ENCODE data around the gene ASZ1.

DNA sequence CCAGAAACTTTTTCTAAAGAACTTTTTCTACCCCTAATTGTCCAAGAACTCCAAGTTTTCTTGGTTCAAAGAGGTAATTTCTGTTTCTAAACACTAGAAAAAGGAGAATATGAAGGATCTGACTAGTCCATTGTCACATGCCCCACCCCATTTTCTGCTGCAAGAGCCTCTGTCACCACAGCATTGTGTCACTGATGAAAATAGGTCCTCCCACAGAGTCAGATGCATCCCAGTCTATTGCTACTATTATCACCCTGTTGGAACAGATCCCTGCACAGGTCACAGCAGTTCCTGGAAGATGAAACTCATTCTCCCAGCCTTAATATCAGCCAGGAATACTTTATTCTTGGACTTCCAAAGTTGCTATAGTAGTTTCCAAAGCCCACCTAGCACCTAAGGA, 45.0 kb upstream of the ASZ1 start:
- TF ChIP-seq, protein P1, sequence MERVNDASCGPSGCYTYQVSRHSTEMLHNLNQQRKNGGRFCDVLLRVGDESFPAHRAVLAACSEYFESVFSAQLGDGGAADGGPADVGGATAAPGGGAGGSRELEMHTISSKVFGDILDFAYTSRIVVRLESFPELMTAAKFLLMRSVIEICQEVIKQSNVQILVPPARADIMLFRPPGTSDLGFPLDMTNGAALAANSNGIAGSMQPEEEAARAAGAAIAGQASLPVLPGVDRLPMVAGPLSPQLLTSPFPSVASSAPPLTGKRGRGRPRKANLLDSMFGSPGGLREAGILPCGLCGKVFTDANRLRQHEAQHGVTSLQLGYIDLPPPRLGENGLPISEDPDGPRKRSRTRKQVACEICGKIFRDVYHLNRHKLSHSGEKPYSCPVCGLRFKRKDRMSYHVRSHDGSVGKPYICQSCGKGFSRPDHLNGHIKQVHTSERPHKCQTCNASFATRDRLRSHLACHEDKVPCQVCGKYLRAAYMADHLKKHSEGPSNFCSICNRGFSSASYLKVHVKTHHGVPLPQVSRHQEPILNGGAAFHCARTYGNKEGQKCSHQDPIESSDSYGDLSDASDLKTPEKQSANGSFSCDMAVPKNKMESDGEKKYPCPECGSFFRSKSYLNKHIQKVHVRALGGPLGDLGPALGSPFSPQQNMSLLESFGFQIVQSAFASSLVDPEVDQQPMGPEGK (CRISPR knock-in tag; IDR thresholded peaks at IDR 0.05; ENCODE audit: borderline replicate concordance), result no peak
- TF ChIP-seq, protein P2, sequence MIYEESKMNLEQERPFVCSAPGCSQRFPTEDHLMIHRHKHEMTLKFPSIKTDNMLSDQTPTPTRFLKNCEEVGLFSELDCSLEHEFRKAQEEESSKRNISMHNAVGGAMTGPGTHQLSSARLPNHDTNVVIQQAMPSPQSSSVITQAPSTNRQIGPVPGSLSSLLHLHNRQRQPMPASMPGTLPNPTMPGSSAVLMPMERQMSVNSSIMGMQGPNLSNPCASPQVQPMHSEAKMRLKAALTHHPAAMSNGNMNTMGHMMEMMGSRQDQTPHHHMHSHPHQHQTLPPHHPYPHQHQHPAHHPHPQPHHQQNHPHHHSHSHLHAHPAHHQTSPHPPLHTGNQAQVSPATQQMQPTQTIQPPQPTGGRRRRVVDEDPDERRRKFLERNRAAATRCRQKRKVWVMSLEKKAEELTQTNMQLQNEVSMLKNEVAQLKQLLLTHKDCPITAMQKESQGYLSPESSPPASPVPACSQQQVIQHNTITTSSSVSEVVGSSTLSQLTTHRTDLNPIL (CRISPR knock-in tag; IDR thresholded peaks at IDR 0.05; ENCODE audit: low read depth), result no peak
- no peak for TF ChIP-seq ZC3H10 (CRISPR knock-in tag; IDR thresholded peaks at IDR 0.05)

Data from SK-N-SH treated with all-trans-retinoic acid at 6 μM for 48 hours (cell line).